Measurements from ENCODE around the gene CASKIN2.

GRCh38 chr17:75500419-75501216 is 14.7 kb downstream of the CASKIN2 start:
- TF ChIP-seq POLR2A (IDR thresholded peaks at IDR 0.05): no peak
- TF ChIP-seq CTCF (IDR thresholded peaks at IDR 0.05): no peak
